ENCODE data around the gene BTN3A1. TPM values are rescaled to one million over a fixed set of nuclear protein-coding genes. Genes with fewer than 3 reads are reported as not detected.

The BTN3A1 gene
- total RNA-seq, 4 donors from 2014 or later = 14.4 to 24.6 (median 17.7) TPM

DNA sequence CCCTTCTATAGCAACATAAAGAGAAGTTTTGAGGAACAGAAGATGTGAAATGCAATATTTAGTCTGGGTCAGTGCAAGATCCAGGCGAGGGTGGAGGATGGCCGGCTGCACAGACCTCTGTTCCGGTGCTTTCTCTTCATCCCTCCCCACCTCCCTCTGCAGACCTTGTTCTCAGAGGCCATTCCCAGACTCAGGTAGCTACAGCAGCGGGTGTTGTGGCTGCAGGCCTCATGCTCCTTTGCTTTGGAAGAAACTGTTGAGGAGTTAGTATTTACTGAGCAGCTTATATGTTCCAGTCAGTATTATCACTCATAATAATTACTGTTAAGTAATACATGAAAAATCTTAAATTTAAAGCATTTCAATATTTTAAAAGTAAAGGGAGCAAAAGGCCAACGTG, 39.9 kb downstream of the BTN3A1 start:
- TF ChIP-seq, protein P1, sequence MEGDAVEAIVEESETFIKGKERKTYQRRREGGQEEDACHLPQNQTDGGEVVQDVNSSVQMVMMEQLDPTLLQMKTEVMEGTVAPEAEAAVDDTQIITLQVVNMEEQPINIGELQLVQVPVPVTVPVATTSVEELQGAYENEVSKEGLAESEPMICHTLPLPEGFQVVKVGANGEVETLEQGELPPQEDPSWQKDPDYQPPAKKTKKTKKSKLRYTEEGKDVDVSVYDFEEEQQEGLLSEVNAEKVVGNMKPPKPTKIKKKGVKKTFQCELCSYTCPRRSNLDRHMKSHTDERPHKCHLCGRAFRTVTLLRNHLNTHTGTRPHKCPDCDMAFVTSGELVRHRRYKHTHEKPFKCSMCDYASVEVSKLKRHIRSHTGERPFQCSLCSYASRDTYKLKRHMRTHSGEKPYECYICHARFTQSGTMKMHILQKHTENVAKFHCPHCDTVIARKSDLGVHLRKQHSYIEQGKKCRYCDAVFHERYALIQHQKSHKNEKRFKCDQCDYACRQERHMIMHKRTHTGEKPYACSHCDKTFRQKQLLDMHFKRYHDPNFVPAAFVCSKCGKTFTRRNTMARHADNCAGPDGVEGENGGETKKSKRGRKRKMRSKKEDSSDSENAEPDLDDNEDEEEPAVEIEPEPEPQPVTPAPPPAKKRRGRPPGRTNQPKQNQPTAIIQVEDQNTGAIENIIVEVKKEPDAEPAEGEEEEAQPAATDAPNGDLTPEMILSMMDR (IDR thresholded peaks at IDR 0.05) = no peak
- ATAC-seq (ENCODE audit: low FRiP score) = no peak
- no peak for DNase-seq (ENCODE audit: low spot score)

GRCh38 chr6:26445934-26446667, 44.0 kb downstream of the BTN3A1 start:
- TF ChIP-seq, protein P1 (IDR thresholded peaks at IDR 0.05) = no peak
- ATAC-seq (ENCODE audit: low FRiP score) (no peak), DNase-seq (ENCODE audit: low spot score) (no peak)

DNA sequence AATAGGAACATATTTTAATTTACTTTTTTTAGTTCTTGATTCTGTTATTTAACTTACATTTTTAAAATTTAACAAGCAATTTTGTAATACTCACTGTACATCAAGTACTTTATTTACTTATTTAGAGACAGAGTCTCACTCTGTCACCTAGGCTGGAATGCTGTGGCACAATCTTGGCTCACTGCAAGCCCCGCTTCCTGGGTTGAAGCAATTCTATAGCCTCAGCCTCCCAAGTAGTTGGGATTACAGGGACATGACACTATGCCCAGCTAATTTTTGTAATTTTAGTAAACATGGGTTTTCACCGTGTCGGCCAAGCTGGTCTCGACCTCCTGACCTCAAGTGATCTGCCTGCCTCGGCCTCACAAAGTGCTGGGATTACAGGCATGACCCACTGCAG, 45.2 kb downstream of the BTN3A1 start:
- DNase-seq (ENCODE audit: low spot score) (no peak), ATAC-seq (ENCODE audit: low FRiP score) (no peak)
- TF ChIP-seq, protein P1 (IDR thresholded peaks at IDR 0.05) = no peak

DNA sequence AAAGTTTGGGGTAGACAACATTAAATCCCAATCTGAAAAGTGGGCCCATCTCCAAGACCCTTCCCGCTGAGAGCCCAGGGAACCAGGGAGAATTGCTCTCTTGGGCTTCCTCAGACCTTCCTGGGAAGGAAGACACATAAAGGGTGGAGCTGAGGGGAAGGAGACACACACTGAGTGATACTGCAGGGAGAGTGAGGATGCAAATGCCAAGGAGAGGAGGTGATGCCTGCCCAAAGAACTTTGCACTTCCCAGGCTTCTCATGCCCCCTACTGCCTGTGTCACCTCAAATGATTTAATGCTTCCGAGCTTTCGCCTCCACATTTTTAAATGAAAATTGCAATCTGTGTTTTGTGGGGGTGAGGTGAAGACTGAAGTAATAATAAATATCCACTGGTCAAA, 48.2 kb downstream of the BTN3A1 start:
- DNase-seq (ENCODE audit: low spot score) (no peak), ATAC-seq (ENCODE audit: low FRiP score) (no peak)
- TF ChIP-seq, protein P1 (IDR thresholded peaks at IDR 0.05) = no peak

DNA sequence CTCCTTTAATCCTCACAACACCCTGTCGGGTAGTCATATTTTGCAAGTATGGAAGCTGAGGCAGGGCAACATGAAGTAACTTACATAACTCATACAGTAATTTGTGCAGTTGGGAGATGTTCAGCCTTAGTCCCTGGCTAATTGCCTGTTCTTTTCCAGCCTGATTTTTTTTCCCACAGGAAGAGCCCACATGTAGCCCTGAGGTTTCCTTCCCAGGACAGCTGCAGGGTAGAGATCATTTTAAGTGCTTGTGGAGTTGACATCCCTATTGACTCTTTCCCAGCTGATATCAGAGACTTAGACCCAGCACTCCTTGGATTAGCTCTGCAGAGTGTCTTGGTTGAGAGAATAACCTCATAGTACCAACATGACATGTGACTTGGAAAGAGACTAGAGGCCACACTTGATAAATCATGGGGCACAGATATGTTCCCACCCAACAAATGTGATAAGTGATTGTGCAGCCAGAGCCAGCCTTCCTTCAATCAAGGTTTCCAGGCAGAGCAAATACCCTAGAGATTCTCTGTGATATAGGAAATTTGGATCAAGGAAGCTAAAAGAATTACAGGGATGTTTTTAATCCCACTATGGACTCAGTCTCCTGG, 50.7 kb downstream of the BTN3A1 start:
- DNase-seq (ENCODE audit: low spot score) (no peak), ATAC-seq (ENCODE audit: low FRiP score) (no peak)
- TF ChIP-seq, protein P1 (IDR thresholded peaks at IDR 0.05) = no peak

GRCh38 chr6:26454631-26455030, 52.6 kb downstream of the BTN3A1 start:
- TF ChIP-seq, protein P1 (IDR thresholded peaks at IDR 0.05) = no peak
- DNase-seq (ENCODE audit: low spot score) = no peak
- ATAC-seq (ENCODE audit: low FRiP score) = no peak
